ENCODE data around the gene RXRA. TPM values are rescaled to one million over a fixed set of nuclear protein-coding genes. Genes with fewer than 3 reads are reported as not detected.

RXRA gene
- total RNA-seq, 1 donor from 2014 or later: 49.4 TPM

- no peak for DNase-seq (ENCODE audit: extremely low spot score in 2 of 2)
- Histone ChIP-seq H3K9me3 (no peaks in the 10 kb centered on the region), H3K27me3 (no peaks in the 10 kb centered on the region), H3K27ac (peak overlapping the region; percentile 94), H3K4me3 (no peak overlapping the region), H3K36me3 (no peaks in the 10 kb centered on the region), H3K4me1 (peaks cover 100% of the 10 kb centered on the region)
- TF ChIP-seq POLR2AphosphoS5 (IDR thresholded peaks at IDR 0.05; ENCODE audit: insufficient read depth in 1 of 2, low read depth in 1 of 2) (no peak), CTCF (IDR thresholded peaks at IDR 0.05) (no peak), POLR2A (IDR thresholded peaks at IDR 0.05) (no peak)
- intact Hi-C loops (cut with DNase I): no loop called here
Measured at GRCh38 chr9:134377976-134378375, 51.7 kb downstream of the RXRA start.

- DNase-seq (ENCODE audit: extremely low spot score in 2 of 2): no peak
- Histone ChIP-seq H3K27ac (peak overlapping the region; percentile 94), H3K4me3 (peak overlapping the region in 1 of 2 donors; percentile 10), H3K4me1 (peaks cover 100% of the 10 kb centered on the region), H3K9me3 (no peaks in the 10 kb centered on the region), H3K27me3 (no peaks in the 10 kb centered on the region), H3K36me3 (no peaks in the 10 kb centered on the region)
- TF ChIP-seq POLR2A (IDR thresholded peaks at IDR 0.05) (no peak), POLR2AphosphoS5 (IDR thresholded peaks at IDR 0.05; ENCODE audit: insufficient read depth in 1 of 2, low read depth in 1 of 2) (peak; percentile 59 to 81)
- intact Hi-C loops (cut with DNase I): no loop called here
Measured at GRCh38 chr9:134378901-134379338, 52.7 kb downstream of the RXRA start.

- no peaks in the 10 kb centered on the region for H3K36me3 ChIP-seq
- DNase-seq (ENCODE audit: extremely low spot score in 2 of 2): no peak
- no peak overlapping the region for H3K4me3 ChIP-seq
- no peaks in the 10 kb centered on the region for H3K9me3 ChIP-seq
- no peaks in the 10 kb centered on the region for H3K27me3 ChIP-seq
- peaks cover 100% of the 10 kb centered on the region for H3K4me1 ChIP-seq
- no peak for TF ChIP-seq CTCF (IDR thresholded peaks at IDR 0.05)
- TF ChIP-seq POLR2AphosphoS5 (IDR thresholded peaks at IDR 0.05; ENCODE audit: insufficient read depth in 1 of 2, low read depth in 1 of 2): no peak
- TF ChIP-seq POLR2A (IDR thresholded peaks at IDR 0.05): no peak
- peak overlapping the region; percentile 94 for H3K27ac ChIP-seq
- intact Hi-C loops (cut with DNase I): no loop called here
Measured at GRCh38 chr9:134379831-134380365, 53.6 kb downstream of the RXRA start.

GRCh38 chr9:134380542-134381271 lies 54.5 kb downstream of the RXRA start:
- TF ChIP-seq POLR2A (IDR thresholded peaks at IDR 0.05): no peak
- TF ChIP-seq CTCF (IDR thresholded peaks at IDR 0.05): no peak
- TF ChIP-seq POLR2AphosphoS5 (IDR thresholded peaks at IDR 0.05; ENCODE audit: insufficient read depth in 1 of 2, low read depth in 1 of 2): no peak
- Histone ChIP-seq H3K36me3 (no peaks in the 10 kb centered on the region), H3K9me3 (no peaks in the 10 kb centered on the region), H3K27ac (peak overlapping the region; percentile 94), H3K4me3 (no peak overlapping the region), H3K4me1 (peaks cover 100% of the 10 kb centered on the region), H3K27me3 (no peaks in the 10 kb centered on the region)
- intact Hi-C loops (cut with DNase I): no loop called here
- DNase-seq (ENCODE audit: extremely low spot score in 2 of 2): no peak

- no peaks in the 10 kb centered on the region for H3K27me3 ChIP-seq
- H3K27ac ChIP-seq: peak overlapping the region; percentile 94
- no peaks in the 10 kb centered on the region for H3K9me3 ChIP-seq
- H3K4me3 ChIP-seq: no peak overlapping the region
- peaks cover 100% of the 10 kb centered on the region for H3K4me1 ChIP-seq
- no peak for TF ChIP-seq POLR2AphosphoS5 (IDR thresholded peaks at IDR 0.05; ENCODE audit: insufficient read depth in 1 of 2, low read depth in 1 of 2)
- no peak for TF ChIP-seq POLR2A (IDR thresholded peaks at IDR 0.05)
- TF ChIP-seq CTCF (IDR thresholded peaks at IDR 0.05): no peak
- no peak for DNase-seq (ENCODE audit: extremely low spot score in 2 of 2)
- intact Hi-C loops (cut with DNase I): no loop called here
- H3K36me3 ChIP-seq: no peaks in the 10 kb centered on the region
Measured at GRCh38 chr9:134381272-134381661, 55.0 kb downstream of the RXRA start.

All from vagina (tissue), 2 donors.